Stimulated activated CD4-positive, alpha-beta T cell treated with anti-CD3 and anti-CD28 coated beads, TNF-alpha, amount 100 ng/mL, for 24 hours (primary cell): Measurements from ENCODE around the gene SPOCD1.
"Not testable (repeated sequence)": the region's sequence is repeated elsewhere in the genome, so short reads cannot be mapped to it uniquely, and the experiment has no call there.

Source experiments
- DNase-seq, 3 experiments: peaks; one replicate each; pipeline ENCODE4 v3.0.0-alpha.2; 2020; ENCODE audit warnings: low read depth in 3 of 3

SPOCD1 gene

GRCh38 chr1:31828926-31829690 lies 13.3 kb upstream of the SPOCD1 start:
- no peak for DNase-seq

- DNase-seq: no peak
Observed at GRCh38 chr1:31828341-31828740, 12.5 kb upstream of the SPOCD1 start.

GRCh38 chr1:31823780-31824179 lies 8.0 kb upstream of the SPOCD1 start:
- no peak for DNase-seq

GRCh38 chr1:31822766-31823165 lies 6.9 kb upstream of the SPOCD1 start:
- no peak for DNase-seq

- DNase-seq: not testable (repeated sequence)
Observed at GRCh38 chr1:31820196-31820595, 4.4 kb upstream of the SPOCD1 start.

GRCh38 chr1:31818206-31818605 lies 2.4 kb upstream of the SPOCD1 start:
- DNase-seq: no peak

- not testable (repeated sequence) for DNase-seq
Observed at GRCh38 chr1:31816947-31817346, 1.1 kb upstream of the SPOCD1 start.

GRCh38 chr1:31816501-31816900 lies 679 bp upstream of the SPOCD1 start:
- DNase-seq: not testable (repeated sequence)

GRCh38 chr1:31815307-31815645 lies 546 bp downstream of the SPOCD1 start:
- no peak for DNase-seq

GRCh38 chr1:31814631-31815306 lies 1.1 kb downstream of the SPOCD1 start:
- no peak for DNase-seq

GRCh38 chr1:31814041-31814511 lies 1.7 kb downstream of the SPOCD1 start:
- DNase-seq: no peak

GRCh38 chr1:31812158-31812829 lies 3.5 kb downstream of the SPOCD1 start:
- DNase-seq: no peak

GRCh38 chr1:31811605-31812004 lies 4.2 kb downstream of the SPOCD1 start:
- no peak for DNase-seq

GRCh38 chr1:31809698-31810097 lies 6.1 kb downstream of the SPOCD1 start:
- DNase-seq: no peak

- DNase-seq: no peak
Observed at GRCh38 chr1:31807273-31808048, 8.4 kb downstream of the SPOCD1 start.

GRCh38 chr1:31805318-31805717 lies 10.5 kb downstream of the SPOCD1 start:
- no peak for DNase-seq

- DNase-seq: no peak
Observed at GRCh38 chr1:31804098-31804497, 11.7 kb downstream of the SPOCD1 start.

- no peak for DNase-seq
Observed at GRCh38 chr1:31803610-31804009, 12.2 kb downstream of the SPOCD1 start.

- DNase-seq: no peak
Observed at GRCh38 chr1:31802190-31803150, 13.4 kb downstream of the SPOCD1 start.

GRCh38 chr1:31801458-31801857 lies 14.4 kb downstream of the SPOCD1 start:
- DNase-seq: no peak

GRCh38 chr1:31800674-31800967 lies 15.2 kb downstream of the SPOCD1 start:
- DNase-seq: no peak
